Prostate gland (tissue), 2 donors: Measurements from ENCODE around the gene ZP1. TPM values are rescaled to one million over a fixed set of nuclear protein-coding genes. Genes with fewer than 3 reads are reported as not detected.
A peak's percentile ranks its signal among the peaks of the same experiment; 100 is the strongest.

ENCODE experiments used
- DNase-seq: peaks from one replicate; pipeline ENCODE4 v3.0.0-alpha.2; 2019; ENCODE audit warnings: low spot score
- H3K27ac ChIP-seq, 2 donors: fragments of 200-600 bp; sonication (generic); 2 replicates each; pipeline ENCODE4 v1.5.1; 2017 to 2019
- H3K27me3 ChIP-seq: fragments of 200-600 bp; sonication (generic); replicated peaks from 2 replicates; pipeline ENCODE4 v1.5.1; 2019; ENCODE audit not compliant: insufficient read depth
- H3K36me3 ChIP-seq, 2 donors: fragments of 200-600 bp; sonication (generic); 1 replicate in 1 of 2; 2 replicates in 1 of 2; pipeline versions ENCODE4 v1.5.1 to v1.8.1; 2017 to 2019
- H3K4me1 ChIP-seq: fragments of 200-600 bp; sonication (generic); replicated peaks from 2 replicates; pipeline ENCODE4 v1.5.1; 2019
- H3K4me3 ChIP-seq, 2 donors: fragments of 200-600 bp; sonication (generic); 2 replicates each; pipeline ENCODE4 v1.5.1; 2017 to 2019
- H3K9me3 ChIP-seq: fragments of 200-600 bp; sonication (generic); 2 replicates; pipeline ENCODE4 v1.5.1; 2017
- CTCF ChIP-seq, 4 experiments: fragments of 200-600 bp in 2 of 4; fragments of 450-650 bp in 2 of 4; sonication (generic) in 2 of 4; IDR thresholded peaks; 1 replicate in 3 of 4; 2 replicates in 1 of 4; pipeline ENCODE4 v1.5.1; 2016 to 2019; ENCODE audit warnings: antibody characterized with exemption in 4 of 4, mild to moderate bottlenecking in 2 of 4, moderate library complexity in 2 of 4
- POLR2A ChIP-seq: fragments of 450-650 bp; IDR thresholded peaks from one replicate; pipeline ENCODE4 v1.6.1; 2016; ENCODE audit warnings: antibody characterized with exemption, mild to moderate bottlenecking
- POLR2AphosphoS5 ChIP-seq: sonication (generic); formaldehyde crosslinking; IDR thresholded peaks from one replicate; pipeline ENCODE4 v1.6.1; 2017; ENCODE audit warnings: antibody characterized with exemption
- WGBS: methylation state at CpG from one replicate; pipeline ENCODE4 v1.1.5; 2018; 5-methylcytosine and 5-hydroxymethylcytosine counted together
- intact Hi-C: fragments of 100-400 bp; cut with DNase I; formaldehyde crosslinking; loops from one replicate; pipeline ENCODE4 v1.14.2; 2022
- total RNA-seq, 2 donors: library from RNA; depleted of rRNA; stranded (reverse); fragments of >200 nt; gene quantifications; one replicate each; pipeline ENCODE4 v1.1.0, GENCODE V29; 2016

ZP1 gene
- total RNA-seq, 2 donors from 2014 or later: 0.68 to 0.80 TPM

GRCh38 chr11:60825790-60826189, 41.6 kb upstream of the ZP1 start:
- intact Hi-C loops: no loop called here

GRCh38 chr11:60830478-60831142, 36.7 kb upstream of the ZP1 start:
- H3K9me3 ChIP-seq: no peaks in the 10 kb centered on the region
- no peak overlapping the region for H3K27ac ChIP-seq
- H3K4me3 ChIP-seq: no peak overlapping the region
- H3K36me3 ChIP-seq: no peaks in the 10 kb centered on the region
- H3K27me3 ChIP-seq: no peaks in the 10 kb centered on the region
- no peak for DNase-seq
- no peaks in the 10 kb centered on the region for H3K4me1 ChIP-seq
- TF ChIP-seq CTCF (IDR thresholded peaks at IDR 0.05) (no peak), POLR2AphosphoS5 (no peak), POLR2A (no peak)
- 37% methylated on average over 10 of the region's 10 CpGs for WGBS
- intact Hi-C loops: loop anchor here (1.0 kb wide), 1 partner anchor 69 kb away; no protein-coding TSS in a partner anchor

More at GRCh38 chr11:60825790-60826189, 41.6 kb upstream of the ZP1 start:
- no peak for DNase-seq
- Histone ChIP-seq H3K27me3 (no peaks in the 10 kb centered on the region), H3K4me3 (no peak overlapping the region), H3K36me3 (no peaks in the 10 kb centered on the region), H3K4me1 (no peaks in the 10 kb centered on the region), H3K9me3 (no peaks in the 10 kb centered on the region), H3K27ac (no peak overlapping the region)
- TF ChIP-seq POLR2A (no peak), CTCF (IDR thresholded peaks at IDR 0.05) (no peak), POLR2AphosphoS5 (no peak)
- 76% methylated on average over 6 of the region's 6 CpGs for WGBS

- TF ChIP-seq CTCF (IDR thresholded peaks at IDR 0.05) (peak; percentile 67 to 96 (median 94)), POLR2AphosphoS5 (peak; percentile 68), POLR2A (no peak)
- H3K27me3 ChIP-seq: no peaks in the 10 kb centered on the region
- H3K36me3 ChIP-seq: no peaks in the 10 kb centered on the region
- no peak overlapping the region for H3K4me3 ChIP-seq
- H3K27ac ChIP-seq: no peak overlapping the region
- 23% methylated on average over 8 of the region's 8 CpGs for WGBS
- no peaks in the 10 kb centered on the region for H3K9me3 ChIP-seq
- DNase-seq: peak; percentile 86
- intact Hi-C loops: loop anchor here (1.0 kb wide), 1 partner anchor 68 kb away; no protein-coding TSS in a partner anchor
- H3K4me1 ChIP-seq: no peaks in the 10 kb centered on the region
Observed at GRCh38 chr11:60831143-60831500, 36.2 kb upstream of the ZP1 start.

- WGBS: 40% methylated on average over 7 of the region's 7 CpGs
- H3K27ac ChIP-seq: no peak overlapping the region
- intact Hi-C loops: loop anchor here (1.0 kb wide), 1 partner anchor 68 kb away; no protein-coding TSS in a partner anchor
- H3K4me1 ChIP-seq: no peaks in the 10 kb centered on the region
- H3K9me3 ChIP-seq: no peaks in the 10 kb centered on the region
- DNase-seq: no peak
- no peaks in the 10 kb centered on the region for H3K27me3 ChIP-seq
- TF ChIP-seq POLR2A (no peak), POLR2AphosphoS5 (no peak), CTCF (IDR thresholded peaks at IDR 0.05) (no peak)
- no peak overlapping the region for H3K4me3 ChIP-seq
- no peaks in the 10 kb centered on the region for H3K36me3 ChIP-seq
Observed at GRCh38 chr11:60831501-60832079, 35.8 kb upstream of the ZP1 start.
